CD14-positive monocyte (primary cell): ENCODE results near the gene PRDM8. TPM values are rescaled to one million over a fixed set of nuclear protein-coding genes. Genes with fewer than 3 reads are reported as not detected.

Experiments used
- DNase-seq, 3 donors: peaks; one replicate each; pipeline ENCODE4 v3.0.0-alpha.2; 2011 to 2022
- H2AFZ ChIP-seq: 2 replicates; pipeline ENCODE4 v1.6.0; 2012; ENCODE audit warnings: mild to moderate bottlenecking, low read depth, low read length, inconsistent platforms; ENCODE audit not compliant: insufficient read depth, poor library complexity, severe bottlenecking
- H3K27ac ChIP-seq, 2 donors: 1 replicate in 1 of 2; 2 replicates in 1 of 2; pipeline ENCODE4 v1.5.1; 2012 to 2013; ENCODE audit warnings: low read length in 2 of 2, control low read depth in 1 of 2, inconsistent platforms in 1 of 2, low read depth in 1 of 2, mild to moderate bottlenecking in 1 of 2
- H3K27me3 ChIP-seq, 2 donors: one replicate each; pipeline versions ENCODE4 v1.6.0 to v1.6.1; 2011 to 2013; ENCODE audit warnings: low read length in 2 of 2; ENCODE audit not compliant: control insufficient read depth in 2 of 2, insufficient read depth in 2 of 2
- H3K36me3 ChIP-seq, 2 donors: replicated peaks in 1 of 2; 1 replicate in 1 of 2; 2 replicates in 1 of 2; pipeline versions ENCODE4 v1.5.1 to v1.6.1; 2012 to 2013; ENCODE audit warnings: low read length in 2 of 2, control low read depth in 1 of 2, inconsistent platforms in 1 of 2, mild to moderate bottlenecking in 1 of 2; ENCODE audit not compliant: insufficient read depth in 2 of 2, control insufficient read depth in 1 of 2
- H3K4me1 ChIP-seq, 2 donors: 1 replicate in 1 of 2; 2 replicates in 1 of 2; pipeline versions ENCODE4 v1.5.1 to v1.6.1; 2012 to 2013; ENCODE audit warnings: low read length in 2 of 2, control low read depth in 1 of 2, inconsistent platforms in 1 of 2, mild to moderate bottlenecking in 1 of 2, moderate library complexity in 1 of 2; ENCODE audit not compliant: insufficient read depth in 2 of 2, control insufficient read depth in 1 of 2
- H3K4me2 ChIP-seq: replicated peaks from 2 replicates; pipeline ENCODE3; 2012; ENCODE audit warnings: low read length, moderate library complexity, mild to moderate bottlenecking; ENCODE audit not compliant: poor library complexity, severe bottlenecking; ENCODE audit errors: extremely low read depth
- H3K4me3 ChIP-seq, 3 experiments: fragments of 200-600 bp in 1 of 3; sonication (generic) in 1 of 3; replicated peaks in 1 of 3; 1 replicate in 2 of 3; 2 replicates in 1 of 3; pipeline ENCODE4 v1.5.1; 2011 to 2013; ENCODE audit warnings: low read length in 3 of 3, mild to moderate bottlenecking in 3 of 3, control low read depth in 2 of 3, low read depth in 2 of 3, inconsistent platforms in 1 of 3, moderate library complexity in 1 of 3
- H3K79me2 ChIP-seq: 2 replicates; pipeline ENCODE4 v1.6.0; 2012; ENCODE audit warnings: mild to moderate bottlenecking, control low read depth, inconsistent platforms, low read length, moderate library complexity; ENCODE audit not compliant: insufficient read depth
- H3K9ac ChIP-seq: 2 replicates; pipeline ENCODE4 v1.6.0; 2017; ENCODE audit warnings: low read length, mild to moderate bottlenecking; ENCODE audit not compliant: insufficient read depth, poor library complexity, severe bottlenecking
- H3K9me3 ChIP-seq, 2 donors: replicated peaks in 1 of 2; 1 replicate in 1 of 2; 2 replicates in 1 of 2; pipeline versions ENCODE4 v1.5.1 to v1.6.1; 2012 to 2013; ENCODE audit warnings: low read length in 2 of 2, control low read depth in 1 of 2; ENCODE audit not compliant: control insufficient read depth in 1 of 2, insufficient read depth in 1 of 2
- H4K20me1 ChIP-seq: 2 replicates; pipeline ENCODE4 v1.6.0; 2012; ENCODE audit warnings: mild to moderate bottlenecking, low read length, control low read depth, moderate library complexity; ENCODE audit not compliant: insufficient read depth
- H3K27ac Mint-ChIP-seq, 7 donors: one replicate each; pipeline ENCODE4 v1.8.0; 2020; ENCODE audit warnings: mild to moderate bottlenecking in 7 of 7, mixed read lengths in 7 of 7, moderate library complexity in 6 of 7, inconsistent platforms in 2 of 7
- H3K27me3 Mint-ChIP-seq, 3 donors: one replicate each; pipeline ENCODE4 v1.8.0; 2021 to 2022; ENCODE audit warnings: low read depth in 3 of 3, mild to moderate bottlenecking in 3 of 3, mixed read lengths in 3 of 3, moderate library complexity in 3 of 3, inconsistent platforms in 1 of 3
- H3K36me3 Mint-ChIP-seq, 2 donors: one replicate each; pipeline ENCODE4 v1.8.0; 2020; ENCODE audit warnings: mixed read lengths in 2 of 2, inconsistent platforms in 1 of 2, mild to moderate bottlenecking in 1 of 2
- H3K4me1 Mint-ChIP-seq: one replicate; pipeline ENCODE4 v1.8.0; 2020; ENCODE audit warnings: mild to moderate bottlenecking, mixed read lengths
- H3K4me3 Mint-ChIP-seq, 2 donors: one replicate each; pipeline ENCODE4 v1.8.0; 2020; ENCODE audit warnings: mild to moderate bottlenecking in 2 of 2, mixed read lengths in 2 of 2, moderate library complexity in 1 of 2
- H3K9me3 Mint-ChIP-seq, 7 donors: one replicate each; pipeline ENCODE4 v1.8.0; 2020 to 2022; ENCODE audit warnings: mixed read lengths in 7 of 7, mild to moderate bottlenecking in 6 of 7, moderate library complexity in 6 of 7, inconsistent platforms in 2 of 7
- WGBS: methylation state at CpG from one replicate; pipeline ENCODE4 v1.1.5; 2013; ENCODE audit warnings: missing lambda C conversion rate; ENCODE audit not compliant: insufficient coverage; 5-methylcytosine and 5-hydroxymethylcytosine counted together
- intact Hi-C, 2 donors: fragments of 100-400 bp; cut with micrococcal nuclease; formaldehyde crosslinking; loops; one replicate each; pipeline versions ENCODE4 v1.15.0 to v1.15.1; 2023
- polyA plus RNA-seq, 3 donors: library from polyadenylated mRNA; depleted of rRNA in 1 of 3; unstranded in 2 of 3; stranded (reverse) in 1 of 3; fragments of 300-500 nt in 2 of 3; fragments of >200 nt in 1 of 3; fragmentation: Illumina TruSeq in 2 of 3; gene quantifications; 1 replicate in 2 of 3; 2 replicates in 1 of 3; pipeline ENCODE4 v1.2.3, GENCODE V29; 2012 to 2021
- TF ChIP-seq, protein P1 (sequence below): fragments of 200-600 bp; IDR thresholded peaks from one replicate; pipeline ENCODE4 v1.8.0; 2022; ENCODE audit warnings: antibody characterized with exemption, mild to moderate bottlenecking

The PRDM8 gene
- polyA plus RNA-seq, 3 donors: 0.22 to 0.77 (median 0.23) TPM

- Histone ChIP-seq H3K9ac (no peak overlapping the region), H3K79me2 (no peaks in the 10 kb centered on the region), H3K4me2 (no peak overlapping the region), H4K20me1 (no peaks in the 10 kb centered on the region), H3K27me3 (no peaks in the 10 kb centered on the region), H3K9me3 (no peaks in the 10 kb centered on the region), H3K4me3 (no peak overlapping the region), H3K27ac (no peak overlapping the region), H3K4me1 (peaks cover 0 to 5% of the 10 kb centered on the region in 2 donors), H2AFZ (no peak overlapping the region), H3K36me3 (no peaks in the 10 kb centered on the region)
- H3K4me3 Mint-ChIP-seq: no peak overlapping the region
- peaks cover 0 to 3% (median 1%) of the 10 kb centered on the region in 3 donors for H3K27me3 Mint-ChIP-seq
- intact Hi-C loops: no loop called here
- DNase-seq: no peak
- H3K9me3 Mint-ChIP-seq: no peaks in the 10 kb centered on the region
- peak overlapping the region in 1 of 7 donors; percentile 29 for H3K27ac Mint-ChIP-seq
- H3K36me3 Mint-ChIP-seq: peaks cover 0 to 3% of the 10 kb centered on the region in 2 donors
- peaks cover 9% of the 10 kb centered on the region for H3K4me1 Mint-ChIP-seq
- TF ChIP-seq, protein P1, sequence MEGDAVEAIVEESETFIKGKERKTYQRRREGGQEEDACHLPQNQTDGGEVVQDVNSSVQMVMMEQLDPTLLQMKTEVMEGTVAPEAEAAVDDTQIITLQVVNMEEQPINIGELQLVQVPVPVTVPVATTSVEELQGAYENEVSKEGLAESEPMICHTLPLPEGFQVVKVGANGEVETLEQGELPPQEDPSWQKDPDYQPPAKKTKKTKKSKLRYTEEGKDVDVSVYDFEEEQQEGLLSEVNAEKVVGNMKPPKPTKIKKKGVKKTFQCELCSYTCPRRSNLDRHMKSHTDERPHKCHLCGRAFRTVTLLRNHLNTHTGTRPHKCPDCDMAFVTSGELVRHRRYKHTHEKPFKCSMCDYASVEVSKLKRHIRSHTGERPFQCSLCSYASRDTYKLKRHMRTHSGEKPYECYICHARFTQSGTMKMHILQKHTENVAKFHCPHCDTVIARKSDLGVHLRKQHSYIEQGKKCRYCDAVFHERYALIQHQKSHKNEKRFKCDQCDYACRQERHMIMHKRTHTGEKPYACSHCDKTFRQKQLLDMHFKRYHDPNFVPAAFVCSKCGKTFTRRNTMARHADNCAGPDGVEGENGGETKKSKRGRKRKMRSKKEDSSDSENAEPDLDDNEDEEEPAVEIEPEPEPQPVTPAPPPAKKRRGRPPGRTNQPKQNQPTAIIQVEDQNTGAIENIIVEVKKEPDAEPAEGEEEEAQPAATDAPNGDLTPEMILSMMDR: no peak
- no CpG with 5 or more reads among the region's 2 CpGs for WGBS
These were observed 25.1 kb upstream of the PRDM8 start for GRCh38 chr4:80172203-80172602.

DNA sequence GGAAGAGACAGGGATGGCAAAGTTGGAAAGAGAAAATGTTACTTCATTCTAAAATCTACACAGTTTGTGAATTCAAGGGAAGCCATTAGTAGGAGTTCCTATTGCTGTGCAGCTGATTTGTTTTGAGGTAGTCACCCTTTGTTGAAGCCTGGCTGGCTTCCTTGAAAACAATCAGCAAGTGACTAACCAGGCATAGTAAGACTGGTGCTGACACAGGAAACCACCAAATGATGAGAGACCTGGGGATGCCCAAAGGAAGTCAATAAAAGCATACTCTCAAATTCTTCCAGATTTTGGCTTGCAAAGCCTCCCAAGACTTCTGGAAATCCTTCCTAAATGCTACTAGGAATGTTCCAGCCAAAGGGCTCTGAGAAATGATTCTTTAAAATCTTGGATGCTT lies 23.9 kb upstream of the PRDM8 start:
- Histone ChIP-seq H3K27me3 (no peaks in the 10 kb centered on the region), H3K9me3 (no peaks in the 10 kb centered on the region), H3K4me2 (no peak overlapping the region), H3K27ac (no peak overlapping the region), H4K20me1 (no peaks in the 10 kb centered on the region), H3K79me2 (no peaks in the 10 kb centered on the region), H2AFZ (no peak overlapping the region), H3K4me3 (no peak overlapping the region), H3K9ac (no peak overlapping the region), H3K36me3 (no peaks in the 10 kb centered on the region), H3K4me1 (peaks cover 0 to 5% of the 10 kb centered on the region in 2 donors)
- H3K9me3 Mint-ChIP-seq: peaks cover 0 to 4% (median 3%) of the 10 kb centered on the region in 7 donors
- peaks cover 0 to 3% (median 0%) of the 10 kb centered on the region in 3 donors for H3K27me3 Mint-ChIP-seq
- TF ChIP-seq, protein P1: no peak
- peak overlapping the region in 2 of 7 donors; percentile 45 to 54 for H3K27ac Mint-ChIP-seq
- DNase-seq: peak in 1 of 3 donors; percentile 75
- intact Hi-C loops: no loop called here
- peaks cover 0 to 3% of the 10 kb centered on the region in 2 donors for H3K36me3 Mint-ChIP-seq
- no peak overlapping the region for H3K4me3 Mint-ChIP-seq
- H3K4me1 Mint-ChIP-seq: peaks cover 9% of the 10 kb centered on the region
